HAP-1 (cell line): ENCODE data around the gene THSD7A.

Source experiments
- DNase-seq, 2 experiments: peaks; one replicate each; pipeline ENCODE4 v3.0.0-alpha.2; 2016 to 2020; ENCODE audit warnings: low spot score in 2 of 2
- H3K27me3 ChIP-seq: fragments of 250-450 bp; sonication (Bioruptor Pico); 2 replicates; pipeline ENCODE4 v1.5.1; 2020; ENCODE audit warnings: low read depth, mild to moderate bottlenecking, moderate library complexity
- H3K36me3 ChIP-seq: fragments of 250-450 bp; sonication (Bioruptor Pico); replicated peaks from 2 replicates; pipeline ENCODE4 v1.5.1; 2020; ENCODE audit warnings: mild to moderate bottlenecking
- H3K4me1 ChIP-seq: fragments of 250-450 bp; sonication (Bioruptor Pico); 2 replicates; pipeline ENCODE4 v1.5.1; 2020; ENCODE audit warnings: mild to moderate bottlenecking
- H3K4me3 ChIP-seq: fragments of 250-450 bp; sonication (Bioruptor Pico); 2 replicates; pipeline ENCODE4 v1.5.1; 2020; ENCODE audit warnings: mild to moderate bottlenecking, moderate library complexity
- H3K9me3 ChIP-seq: fragments of 250-450 bp; sonication (Bioruptor Pico); 2 replicates; pipeline ENCODE4 v1.5.1; 2020; ENCODE audit warnings: mild to moderate bottlenecking, moderate library complexity
- in situ Hi-C: fragments of 300-500 bp; cut with MboI; formaldehyde crosslinking; loops from 3 replicates; pipeline ENCODE4 v1.14.3; 2020; ENCODE audit warnings: low sequenced_read_pairs, inconsistent platforms, mixed read lengths

THSD7A gene

GRCh38 chr7:11492307-11492706 is 339.7 kb downstream of the THSD7A start:
- no peak for DNase-seq
- Histone ChIP-seq H3K4me3 (no peak overlapping the region), H3K9me3 (no peaks in the 10 kb centered on the region), H3K36me3 (no peaks in the 10 kb centered on the region), H3K4me1 (peaks cover 3% of the 10 kb centered on the region; the same call in 1 of the 2 replicates), H3K27me3 (no peaks in the 10 kb centered on the region)
- in situ Hi-C loops = no loop called here

GRCh38 chr7:11491811-11492210 is 340.2 kb downstream of the THSD7A start:
- Histone ChIP-seq H3K27me3 (no peaks in the 10 kb centered on the region), H3K9me3 (no peaks in the 10 kb centered on the region), H3K4me3 (no peak overlapping the region), H3K36me3 (no peaks in the 10 kb centered on the region), H3K4me1 (peaks cover 3% of the 10 kb centered on the region; the same call in 1 of the 2 replicates)
- DNase-seq = no peak
- in situ Hi-C loops = no loop called here

GRCh38 chr7:11489280-11489679 is 342.7 kb downstream of the THSD7A start:
- peak in 1 of 2 experiments; percentile 29 for DNase-seq
- H3K4me3 ChIP-seq = no peak overlapping the region

GRCh38 chr7:11486271-11486670 is 345.7 kb downstream of the THSD7A start:
- Histone ChIP-seq H3K36me3 (no peaks in the 10 kb centered on the region), H3K27me3 (no peaks in the 10 kb centered on the region), H3K4me1 (peaks cover 3% of the 10 kb centered on the region; the same call in 1 of the 2 replicates), H3K9me3 (no peaks in the 10 kb centered on the region), H3K4me3 (no peak overlapping the region)
- in situ Hi-C loops = no loop called here
- no peak for DNase-seq

More at GRCh38 chr7:11489280-11489679, 342.7 kb downstream of the THSD7A start:
- Histone ChIP-seq H3K4me1 (peaks cover 3% of the 10 kb centered on the region; the same call in 1 of the 2 replicates), H3K9me3 (no peaks in the 10 kb centered on the region), H3K27me3 (no peaks in the 10 kb centered on the region), H3K36me3 (no peaks in the 10 kb centered on the region)
- in situ Hi-C loops = no loop called here

- no peaks in the 10 kb centered on the region for H3K27me3 ChIP-seq
- no peak overlapping the region for H3K4me3 ChIP-seq
- no peaks in the 10 kb centered on the region for H3K36me3 ChIP-seq
- in situ Hi-C loops = no loop called here
- peaks cover 3% of the 10 kb centered on the region; the same call in 1 of the 2 replicates for H3K4me1 ChIP-seq
- H3K9me3 ChIP-seq = no peaks in the 10 kb centered on the region
- DNase-seq = no peak
Measured at GRCh38 chr7:11485636-11486035, 346.4 kb downstream of the THSD7A start.

DNA sequence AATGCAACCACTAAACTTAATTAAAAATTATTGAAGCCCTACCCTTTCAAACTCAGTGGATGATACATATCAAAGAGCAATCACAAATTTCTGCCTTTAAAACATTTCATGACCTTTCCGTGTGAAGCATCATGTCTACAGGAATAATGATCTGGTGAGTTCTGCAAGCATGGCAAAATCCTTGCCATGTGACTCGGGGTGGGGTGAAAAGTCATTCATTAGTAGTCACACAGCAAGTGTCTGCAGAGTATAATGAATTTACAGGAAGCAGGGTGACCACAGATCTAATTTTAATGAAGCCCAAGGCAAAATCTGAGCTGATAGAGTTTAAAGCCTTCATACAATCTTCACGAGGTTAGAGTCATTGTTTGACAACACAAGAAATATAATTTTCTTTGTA is 351.9 kb downstream of the THSD7A start:
- in situ Hi-C loops = no loop called here
- Histone ChIP-seq H3K4me3 (no peak overlapping the region), H3K27me3 (no peaks in the 10 kb centered on the region), H3K4me1 (no peaks in the 10 kb centered on the region), H3K36me3 (no peaks in the 10 kb centered on the region), H3K9me3 (no peaks in the 10 kb centered on the region)
- DNase-seq = no peak

GRCh38 chr7:11478882-11479281 is 353.1 kb downstream of the THSD7A start:
- H3K27me3 ChIP-seq = no peaks in the 10 kb centered on the region
- no peaks in the 10 kb centered on the region for H3K9me3 ChIP-seq
- H3K4me1 ChIP-seq = no peaks in the 10 kb centered on the region
- H3K36me3 ChIP-seq = no peaks in the 10 kb centered on the region
- in situ Hi-C loops = no loop called here
- H3K4me3 ChIP-seq = no peak overlapping the region
- no peak for DNase-seq

GRCh38 chr7:11478426-11478825 is 353.6 kb downstream of the THSD7A start:
- H3K9me3 ChIP-seq = no peaks in the 10 kb centered on the region

DNA sequence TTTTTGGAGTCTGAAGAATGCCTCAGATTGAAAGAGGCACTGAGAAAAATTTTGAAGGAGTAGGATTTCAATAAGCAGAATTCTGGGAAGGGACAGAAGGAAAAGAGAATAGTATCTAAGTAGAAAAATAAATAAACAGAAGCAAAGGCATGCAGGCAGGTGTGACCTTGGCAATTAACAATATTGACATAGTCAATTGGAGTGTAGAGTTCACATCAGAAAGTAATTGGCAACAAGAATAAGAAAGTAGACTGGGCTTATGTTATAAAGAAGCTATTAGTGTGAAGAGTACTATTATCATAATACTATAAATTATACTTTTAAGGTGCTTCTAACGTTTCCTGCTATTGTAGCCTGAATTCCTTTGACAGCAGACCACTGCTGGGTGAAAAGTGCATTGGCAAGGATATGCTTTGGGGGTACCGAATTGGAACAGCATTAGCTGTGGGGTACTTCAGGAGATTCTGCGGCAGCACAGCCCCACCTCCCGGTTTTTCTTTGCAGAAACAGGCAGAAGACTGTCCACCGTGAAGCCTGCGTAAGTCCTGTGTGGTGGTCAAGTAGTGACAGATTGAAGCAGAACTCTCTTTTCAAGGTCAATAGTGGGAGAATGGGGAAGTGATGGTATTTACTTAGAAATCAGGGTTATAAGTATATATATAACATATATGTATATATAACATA is 357.0 kb downstream of the THSD7A start:
- in situ Hi-C loops = no loop called here
- H3K4me1 ChIP-seq = no peaks in the 10 kb centered on the region
- H3K27me3 ChIP-seq = no peaks in the 10 kb centered on the region; the same call in 1 of the 2 replicates
- H3K9me3 ChIP-seq = no peaks in the 10 kb centered on the region
- no peak overlapping the region for H3K4me3 ChIP-seq
- no peaks in the 10 kb centered on the region for H3K36me3 ChIP-seq
- DNase-seq = no peak

More at GRCh38 chr7:11478426-11478825, 353.6 kb downstream of the THSD7A start:
- Histone ChIP-seq H3K27me3 (no peaks in the 10 kb centered on the region), H3K4me1 (no peaks in the 10 kb centered on the region), H3K4me3 (no peak overlapping the region), H3K36me3 (no peaks in the 10 kb centered on the region)
- no peak for DNase-seq
- in situ Hi-C loops = no loop called here

- H3K27me3 ChIP-seq = no peaks in the 10 kb centered on the region; the same call in 1 of the 2 replicates
- no peaks in the 10 kb centered on the region for H3K4me1 ChIP-seq
- in situ Hi-C loops = no loop called here
- DNase-seq = no peak
- H3K4me3 ChIP-seq = no peak overlapping the region
- no peaks in the 10 kb centered on the region for H3K36me3 ChIP-seq
- no peaks in the 10 kb centered on the region for H3K9me3 ChIP-seq
Measured at GRCh38 chr7:11473807-11474424, 358.1 kb downstream of the THSD7A start.

DNA sequence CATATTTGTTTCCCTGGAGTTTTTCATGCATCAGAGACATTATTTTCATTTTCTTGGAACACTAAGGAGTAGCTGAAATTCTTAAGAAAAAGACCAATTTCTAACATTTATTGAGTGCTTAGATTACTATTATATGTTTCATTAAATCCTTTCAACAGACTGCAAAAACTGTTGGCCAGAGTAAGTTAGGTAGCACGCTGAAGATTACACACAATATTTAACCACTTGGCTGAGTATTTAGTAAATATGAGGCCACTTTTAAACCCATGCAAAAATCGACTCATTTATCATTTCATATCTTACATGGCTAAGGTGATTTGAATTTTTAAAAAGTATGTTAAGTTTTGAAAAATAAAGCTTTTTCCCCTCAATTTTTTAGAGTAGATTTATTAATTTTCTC is 358.8 kb downstream of the THSD7A start:
- Histone ChIP-seq H3K9me3 (no peaks in the 10 kb centered on the region), H3K4me3 (no peak overlapping the region), H3K27me3 (no peaks in the 10 kb centered on the region; the same call in 1 of the 2 replicates), H3K36me3 (no peaks in the 10 kb centered on the region), H3K4me1 (no peaks in the 10 kb centered on the region)
- no peak for DNase-seq
- in situ Hi-C loops = no loop called here

DNA sequence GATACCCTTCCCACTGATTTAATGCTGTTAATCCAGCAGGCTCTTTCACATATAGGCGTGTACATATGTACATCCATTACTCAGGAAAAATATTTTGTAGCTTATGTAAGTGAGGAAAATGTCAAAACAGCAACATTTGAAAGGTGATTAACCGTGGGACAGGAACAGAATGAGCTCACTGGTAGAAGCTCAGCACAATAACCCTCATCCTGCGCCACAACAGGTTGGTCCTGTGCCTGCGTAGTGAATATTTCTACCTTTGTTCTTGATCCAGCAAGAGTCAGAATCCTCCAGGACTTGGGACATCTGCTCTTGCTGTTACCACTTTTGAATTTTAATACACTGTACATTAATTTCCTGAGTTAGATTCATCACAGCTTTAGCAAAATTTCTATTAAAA is 359.4 kb downstream of the THSD7A start:
- DNase-seq = no peak
- no peaks in the 10 kb centered on the region for H3K4me1 ChIP-seq
- in situ Hi-C loops = no loop called here

GRCh38 chr7:11471255-11471654 is 360.7 kb downstream of the THSD7A start:
- H3K27me3 ChIP-seq = no peaks in the 10 kb centered on the region; the same call in 1 of the 2 replicates
- in situ Hi-C loops = no loop called here
- H3K36me3 ChIP-seq = no peaks in the 10 kb centered on the region
- no peak for DNase-seq
- H3K4me1 ChIP-seq = no peaks in the 10 kb centered on the region
- no peak overlapping the region for H3K4me3 ChIP-seq
- H3K9me3 ChIP-seq = no peaks in the 10 kb centered on the region

More for the DNA sequence above, 359.4 kb downstream of the THSD7A start:
- Histone ChIP-seq H3K9me3 (no peaks in the 10 kb centered on the region), H3K27me3 (no peaks in the 10 kb centered on the region; the same call in 1 of the 2 replicates), H3K36me3 (no peaks in the 10 kb centered on the region), H3K4me3 (no peak overlapping the region)

- Histone ChIP-seq H3K4me3 (no peak overlapping the region), H3K4me1 (no peaks in the 10 kb centered on the region; the same call in 1 of the 2 replicates), H3K36me3 (no peaks in the 10 kb centered on the region), H3K27me3 (no peaks in the 10 kb centered on the region; the same call in 1 of the 2 replicates), H3K9me3 (no peaks in the 10 kb centered on the region)
- DNase-seq = no peak
- in situ Hi-C loops = no loop called here
Measured at GRCh38 chr7:11469028-11469745, 362.8 kb downstream of the THSD7A start.
